A673 (cell line): ENCODE data around the gene PCCA. TPM values are rescaled to one million over a fixed set of nuclear protein-coding genes. Genes with fewer than 3 reads are reported as not detected.

Experiments used
- BruUV-seq: library from RNA; stranded (reverse); fragments of 400-500 nt; replicated peaks from 2 replicates; lab custom pipeline; 2021; lab: Mats Ljungman, UMichigan
- CTCF ChIA-PET: fragments of 300-600 bp; sonication (Branson Sonifier 250); formaldehyde crosslinking; loops from one replicate; lab custom pipeline; 2022; ENCODE audit warnings: antibody characterized with exemption; lab: Charles Lee
- POLR2A ChIA-PET: fragments of 300-600 bp; sonication (Branson Sonifier 250); formaldehyde crosslinking; loops from one replicate; lab custom pipeline; 2022; ENCODE audit warnings: antibody characterized with exemption; ENCODE audit not compliant: low non-redundant PET; lab: Charles Lee
- DNase-seq: peaks from one replicate; pipeline ENCODE4 v3.0.0-alpha.2; 2015; ENCODE audit warnings: low spot score
- H3K27ac ChIP-seq: fragments of 200-600 bp; sonication (generic); 2 replicates; pipeline ENCODE4 v1.5.1; 2016; ENCODE audit warnings: mixed run types, low read depth, mild to moderate bottlenecking, mixed read lengths, antibody characterized with exemption, low read length; ENCODE audit not compliant: poor library complexity, severe bottlenecking
- H3K27me3 ChIP-seq: fragments of 200-600 bp; sonication (generic); replicated peaks from 2 replicates; pipeline ENCODE4 v1.6.1; 2017; ENCODE audit warnings: mixed run types, low read depth, mild to moderate bottlenecking, mixed read lengths, antibody characterized with exemption, low read length; ENCODE audit not compliant: insufficient read depth, poor library complexity
- H3K36me3 ChIP-seq: fragments of 200-600 bp; sonication (generic); 2 replicates; pipeline ENCODE4 v1.6.1; 2016; ENCODE audit warnings: mixed run types, mild to moderate bottlenecking, mixed read lengths, antibody characterized with exemption, low read length; ENCODE audit not compliant: insufficient read depth, poor library complexity, severe bottlenecking
- H3K4me1 ChIP-seq: fragments of 200-600 bp; sonication (generic); 2 replicates; pipeline ENCODE4 v1.6.1; 2017; ENCODE audit warnings: mixed run types, mild to moderate bottlenecking, mixed read lengths, antibody characterized with exemption, low read length; ENCODE audit not compliant: insufficient read depth, poor library complexity, severe bottlenecking
- H3K4me3 ChIP-seq: fragments of 200-600 bp; sonication (generic); 2 replicates; pipeline ENCODE4 v1.5.1; 2016; ENCODE audit warnings: low read depth, mixed run types, mild to moderate bottlenecking, mixed read lengths, low read length; ENCODE audit not compliant: poor library complexity, severe bottlenecking
- H3K9me3 ChIP-seq: fragments of 200-600 bp; sonication (generic); 2 replicates; pipeline ENCODE4 v1.6.1; 2016; ENCODE audit warnings: mixed run types, low read depth, mild to moderate bottlenecking, mixed read lengths, antibody characterized with exemption, low read length; ENCODE audit not compliant: poor library complexity, severe bottlenecking
- EZH2 ChIP-seq: fragments of 200-600 bp; sonication (generic); IDR thresholded peaks from 2 replicates; pipeline ENCODE4 v1.6.1; 2017; ENCODE audit warnings: borderline replicate concordance, low read depth, mild to moderate bottlenecking, mixed read lengths, antibody characterized with exemption, low read length; ENCODE audit not compliant: poor library complexity, severe bottlenecking
- intact Hi-C: fragments of 100-400 bp; cut with micrococcal nuclease; formaldehyde crosslinking; loops from one replicate; pipeline ENCODE4 v1.10.0; 2022; ENCODE audit not compliant: unreplicated experiment
- total RNA-seq: library from RNA; stranded (reverse); gene quantifications from 2 replicates; pipeline ENCODE4 v1.2.3, GENCODE V29; 2021
- TF ChIP-seq, protein P1 (sequence below): fragments of 300-800, 200-600 bp; sonication (generic); conservative IDR thresholded peaks from 2 replicates; pipeline ENCODE4 v1.5.1; 2017; ENCODE audit warnings: low read depth, mild to moderate bottlenecking, antibody characterized with exemption, low read length, moderate library complexity, mixed read lengths

Gene PCCA
- total RNA-seq, 1 experiment from 2014 or later = 93.0 TPM

DNA sequence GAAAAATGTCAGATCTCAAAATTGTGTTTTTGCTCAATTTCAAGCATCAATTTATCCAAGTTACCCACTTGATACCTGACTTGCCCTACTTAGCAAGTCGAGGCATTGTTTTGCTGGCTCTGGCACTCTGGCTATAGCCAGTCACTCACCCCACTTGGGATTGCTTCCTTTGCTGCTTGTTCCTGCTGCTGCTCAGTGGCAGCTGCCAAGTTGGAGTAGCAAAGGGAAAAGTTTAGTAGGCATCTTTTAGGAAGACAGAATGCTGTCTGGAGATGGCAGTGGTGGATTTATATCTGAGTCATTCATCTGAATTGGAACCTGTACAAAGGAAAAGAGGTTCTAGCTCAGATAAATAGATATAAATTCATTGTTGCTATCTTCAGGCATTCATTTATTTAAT lies 41.2 kb downstream of the PCCA start:
- no peaks in the 10 kb centered on the region for H3K9me3 ChIP-seq
- CTCF ChIA-PET = no interaction called here
- intact Hi-C loops = loop anchor here (5.0 to 10.0 kb wide), 2 partner anchors 167 to 385 kb away; no protein-coding TSS in a partner anchor
- DNase-seq = peak; percentile 38
- peaks cover 9% of the 10 kb centered on the region for H3K4me1 ChIP-seq
- no peak overlapping the region for H3K4me3 ChIP-seq
- no peaks in the 10 kb centered on the region for H3K36me3 ChIP-seq
- POLR2A ChIA-PET = no interaction called here
- no TSS peak for BruUV-seq
- H3K27me3 ChIP-seq = no peaks in the 10 kb centered on the region
- no peak overlapping the region for H3K27ac ChIP-seq
- TF ChIP-seq EZH2 = no peak
- TF ChIP-seq, protein P1, sequence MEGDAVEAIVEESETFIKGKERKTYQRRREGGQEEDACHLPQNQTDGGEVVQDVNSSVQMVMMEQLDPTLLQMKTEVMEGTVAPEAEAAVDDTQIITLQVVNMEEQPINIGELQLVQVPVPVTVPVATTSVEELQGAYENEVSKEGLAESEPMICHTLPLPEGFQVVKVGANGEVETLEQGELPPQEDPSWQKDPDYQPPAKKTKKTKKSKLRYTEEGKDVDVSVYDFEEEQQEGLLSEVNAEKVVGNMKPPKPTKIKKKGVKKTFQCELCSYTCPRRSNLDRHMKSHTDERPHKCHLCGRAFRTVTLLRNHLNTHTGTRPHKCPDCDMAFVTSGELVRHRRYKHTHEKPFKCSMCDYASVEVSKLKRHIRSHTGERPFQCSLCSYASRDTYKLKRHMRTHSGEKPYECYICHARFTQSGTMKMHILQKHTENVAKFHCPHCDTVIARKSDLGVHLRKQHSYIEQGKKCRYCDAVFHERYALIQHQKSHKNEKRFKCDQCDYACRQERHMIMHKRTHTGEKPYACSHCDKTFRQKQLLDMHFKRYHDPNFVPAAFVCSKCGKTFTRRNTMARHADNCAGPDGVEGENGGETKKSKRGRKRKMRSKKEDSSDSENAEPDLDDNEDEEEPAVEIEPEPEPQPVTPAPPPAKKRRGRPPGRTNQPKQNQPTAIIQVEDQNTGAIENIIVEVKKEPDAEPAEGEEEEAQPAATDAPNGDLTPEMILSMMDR = no peak

GRCh38 chr13:100130930-100131511 lies 42.1 kb downstream of the PCCA start:
- peaks cover under 1% of the 10 kb centered on the region for H3K4me1 ChIP-seq
- no peak overlapping the region for H3K27ac ChIP-seq
- H3K4me3 ChIP-seq = no peak overlapping the region
- H3K27me3 ChIP-seq = no peaks in the 10 kb centered on the region
- DNase-seq = no peak
- TF ChIP-seq EZH2 = no peak
- TF ChIP-seq, protein P1 = no peak
- ChIA-PET POLR2A (no interaction called here), CTCF (interaction anchor here (0.6 kb wide), 1 partner anchor 411 kb away, joined by 4 read pairs; no protein-coding TSS in a partner anchor)
- intact Hi-C loops = loop anchor here (5.0 to 10.0 kb wide), 2 partner anchors 166 to 384 kb away; no protein-coding TSS in a partner anchor
- H3K36me3 ChIP-seq = no peaks in the 10 kb centered on the region
- no peaks in the 10 kb centered on the region for H3K9me3 ChIP-seq
- no TSS peak for BruUV-seq

DNA sequence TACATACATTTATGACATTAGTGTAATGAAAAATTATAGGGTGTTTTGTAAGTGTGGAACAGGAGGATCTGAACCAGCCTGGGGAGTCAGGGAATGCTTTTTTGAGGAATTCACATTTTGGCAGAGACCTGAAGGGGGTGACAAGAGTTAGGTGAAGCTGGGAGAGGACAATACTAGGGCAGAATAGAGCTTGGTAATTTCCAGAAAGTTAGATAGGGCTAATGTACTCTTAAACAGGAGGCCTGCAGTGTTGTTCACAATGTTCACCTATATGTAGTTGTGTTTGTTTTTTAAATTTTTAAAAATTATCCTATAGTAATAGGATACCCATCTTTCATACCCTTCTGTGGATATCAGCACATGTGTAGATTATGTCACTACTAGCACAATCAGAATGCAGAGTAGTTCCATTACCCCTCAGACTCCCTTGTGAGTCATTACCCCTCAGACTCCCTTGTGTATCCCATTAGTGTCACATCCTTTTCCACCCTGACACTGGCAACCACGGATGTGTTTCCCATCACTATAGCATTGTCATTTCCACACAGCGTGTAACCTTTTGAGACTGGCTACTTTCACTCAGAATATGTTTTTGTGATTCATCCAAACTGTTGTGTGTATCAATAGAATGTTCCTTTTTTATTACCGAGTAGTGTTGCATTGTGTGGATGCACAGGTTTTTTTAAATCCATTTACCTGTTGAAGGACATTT lies 43.1 kb downstream of the PCCA start:
- no TSS peak for BruUV-seq
- Histone ChIP-seq H3K4me3 (no peak overlapping the region), H3K4me1 (no peaks in the 10 kb centered on the region), H3K27ac (no peak overlapping the region), H3K27me3 (no peaks in the 10 kb centered on the region), H3K36me3 (no peaks in the 10 kb centered on the region), H3K9me3 (no peaks in the 10 kb centered on the region)
- POLR2A ChIA-PET = no interaction called here
- intact Hi-C loops = loop anchor here (5.0 to 10.0 kb wide), 2 partner anchors 165 to 383 kb away; no protein-coding TSS in a partner anchor
- DNase-seq = peak; percentile 96
- CTCF ChIA-PET = no interaction called here
- no peak for TF ChIP-seq EZH2
- TF ChIP-seq, protein P1 = no peak
